NCI-H82 treated with DMSO at 0.1 percent for 48 hours (cell line): ENCODE results near the gene TRIM36.

ENCODE experiments used
- DNase-seq: peaks from one replicate; lab custom pipeline; 2025; ENCODE audit not compliant: unreplicated experiment; lab: John Stamatoyannopoulos, UW

Gene TRIM36

DNA sequence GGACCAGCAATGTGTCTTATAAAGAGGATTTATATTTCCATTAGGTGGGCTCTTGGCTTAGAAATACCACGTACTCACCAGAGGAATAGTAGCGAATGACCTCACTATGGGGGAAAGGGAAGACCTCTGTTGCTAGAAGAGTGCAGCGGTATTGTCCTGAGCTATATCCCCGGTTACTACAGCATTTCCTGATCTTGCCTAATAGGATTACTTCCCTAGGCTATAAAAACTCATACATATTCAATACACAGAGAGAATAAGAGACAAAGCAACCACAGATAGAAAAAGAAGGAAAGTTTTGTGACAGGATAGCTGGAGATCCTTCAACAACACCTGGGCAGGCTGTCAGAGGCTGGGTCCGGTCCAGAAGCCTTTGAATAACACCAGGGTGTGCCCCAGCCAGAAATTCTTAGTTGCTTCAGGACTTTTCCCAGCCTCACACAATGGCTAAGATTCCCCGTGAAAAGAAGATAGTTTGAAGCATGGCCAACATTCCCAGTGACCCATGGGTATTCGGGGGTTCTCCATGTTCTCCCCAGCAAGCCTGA, 85.4 kb downstream of the TRIM36 start:
- no peak for DNase-seq

DNA sequence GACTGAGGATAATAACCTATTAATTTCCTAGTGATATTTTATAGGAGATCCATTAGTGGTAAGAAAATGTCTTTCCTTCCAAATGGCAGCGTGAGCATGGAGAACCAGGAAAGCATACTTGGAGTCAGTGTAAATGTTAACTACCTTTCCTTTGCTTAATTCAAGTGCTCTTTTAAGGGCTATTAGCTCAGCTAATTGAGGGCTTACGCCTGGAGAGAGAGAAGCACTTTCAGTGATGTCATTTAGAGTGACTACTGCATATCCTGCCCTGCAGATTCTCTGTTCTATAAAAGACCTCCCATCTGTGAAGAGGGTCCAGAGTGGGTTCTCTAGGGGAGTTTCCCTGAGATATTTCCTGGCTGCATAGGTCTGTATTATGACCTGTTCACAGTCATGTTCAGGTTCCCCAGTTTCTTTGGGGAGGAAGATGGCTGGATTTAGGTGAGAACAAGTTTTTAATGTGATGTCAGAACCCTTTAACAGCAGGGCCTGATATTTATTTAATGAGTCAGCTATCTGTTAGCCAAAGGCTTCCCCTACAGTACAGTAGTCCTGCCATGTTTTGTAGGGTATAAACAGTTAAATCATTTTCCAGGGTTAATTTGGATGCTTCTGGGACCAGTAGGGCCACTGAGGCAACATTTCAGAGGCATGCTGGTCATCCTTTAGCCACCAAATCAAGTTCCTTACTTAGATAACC, 89.6 kb downstream of the TRIM36 start:
- DNase-seq, result no peak
